Motor neuron (in vitro differentiated cells): ENCODE results near the gene ATF7. TPM values are rescaled to one million over a fixed set of nuclear protein-coding genes. Genes with fewer than 3 reads are reported as not detected.
A peak's percentile ranks its signal among the peaks of the same experiment; 100 is the strongest.

Experiments used
- ATAC-seq, 8 experiments: fragments of 200-7000 bp; cut with Tn5 transposase; replicated peaks in 6 of 8; 2 replicates each; pipeline ENCODE4 v1.8.0; 2021; ENCODE audit warnings: mild to moderate bottlenecking in 8 of 8, moderate library complexity in 8 of 8
- H3K27ac ChIP-seq, 2 donors: fragments of 250-450 bp; sonication (Bioruptor Pico); 2 replicates each; pipeline ENCODE4 v1.9.0; 2021; ENCODE audit warnings: antibody characterized with exemption in 2 of 2, mild to moderate bottlenecking in 2 of 2, moderate library complexity in 1 of 2
- H3K4me1 ChIP-seq, 2 donors: fragments of 250-450 bp; sonication (Bioruptor Pico); replicated peaks in 1 of 2; 2 replicates each; pipeline ENCODE4 v1.6.1; 2021; ENCODE audit warnings: antibody characterized with exemption in 2 of 2, mild to moderate bottlenecking in 2 of 2, moderate library complexity in 1 of 2
- H3K4me3 ChIP-seq, 5 donors: fragments of 250-450 bp; sonication (Bioruptor Pico); 2 replicates each; pipeline ENCODE4 v1.9.0; 2021; ENCODE audit warnings: antibody characterized with exemption in 5 of 5, mild to moderate bottlenecking in 5 of 5, moderate library complexity in 4 of 5
- WGBS, 10 experiments: fragments of 450-650 bp; shearing (Covaris generic); methylation state at CpG; one replicate each; pipeline ENCODE4 v1.0.0; 2022; 5-methylcytosine and 5-hydroxymethylcytosine counted together
- in situ Hi-C, 9 experiments: fragments of 400-800 bp; cut with MboI; loops; one replicate each; pipeline ENCODE4 v1.15.0; 2021; ENCODE audit warnings: low sequenced_read_pairs in 9 of 9, low pct_unique_long_range_greater_than_20kb in 2 of 9; ENCODE audit not compliant: unreplicated experiment in 9 of 9
- total RNA-seq, 8 experiments: library from RNA; unstranded; fragments of 300-600 nt; gene quantifications; 2 replicates each; pipeline versions ENCODE4 v1.2.3 to v1.2.4, GENCODE V29; 2022

ATF7 gene
- total RNA-seq, 8 experiments from 2014 or later = 7.9 to 37.7 (median 12.5) TPM

- Histone ChIP-seq H3K4me3 (no peak overlapping the region), H3K4me1 (peaks cover 0 to 3% of the 10 kb centered on the region in 2 donors), H3K27ac (no peak overlapping the region)
- in situ Hi-C loops = no loop called here
- ATAC-seq = no peak
- WGBS, 10 experiments = 33 to 100% (median 86%) methylated on average over 1 to 2 of the region's 2 CpGs; no CpG with 5 or more reads in 2 of the 10 experiments
Measured at GRCh38 chr12:53474077-53474476, 152.1 kb downstream of the ATF7 start.

DNA sequence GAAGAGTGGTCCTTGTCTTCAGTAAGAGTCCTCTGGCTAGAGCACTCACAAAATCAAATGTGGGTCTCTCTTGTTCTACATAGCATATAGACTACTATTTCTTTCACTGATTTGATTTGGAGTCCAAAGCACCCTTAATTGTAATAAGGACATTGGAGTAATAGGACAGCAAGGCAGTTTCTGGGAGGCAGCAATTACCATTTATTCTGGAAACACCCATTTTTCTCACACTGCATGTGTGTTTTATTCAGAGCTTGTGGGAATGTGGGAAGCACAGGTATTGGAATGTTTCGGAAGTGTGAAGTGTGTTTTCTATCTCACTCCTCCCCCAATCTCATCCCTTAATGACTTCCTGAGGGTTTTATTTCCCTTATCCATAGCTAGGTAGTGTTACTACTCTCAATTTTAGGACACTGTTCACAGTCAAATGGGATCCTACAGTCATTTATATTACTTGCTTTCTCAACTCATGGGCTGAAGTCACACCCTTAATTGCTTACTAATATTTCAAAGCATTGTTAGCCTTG, 154.1 kb downstream of the ATF7 start:
- Histone ChIP-seq H3K4me1 (no peaks in the 10 kb centered on the region), H3K4me3 (no peak overlapping the region), H3K27ac (no peak overlapping the region)
- WGBS, 10 experiments = 33 to 100% (median 88%) methylated on average over 1 of the region's 1 CpG; no CpG with 5 or more reads in 3 of the 10 experiments
- in situ Hi-C loops = no loop called here
- peak in 3 of 8 experiments; percentile 52 to 74 (median 55) for ATAC-seq

GRCh38 chr12:53468282-53468681, 157.9 kb downstream of the ATF7 start:
- in situ Hi-C loops = no loop called here
- Histone ChIP-seq H3K4me3 (no peak overlapping the region), H3K27ac (no peak overlapping the region), H3K4me1 (no peaks in the 10 kb centered on the region)
- 86 to 100% (median 100%) methylated on average over 1 of the region's 1 CpG; no CpG with 5 or more reads in 6 of the 10 experiments for WGBS, 10 experiments
- ATAC-seq = no peak

- Histone ChIP-seq H3K4me3 (no peak overlapping the region), H3K27ac (no peak overlapping the region), H3K4me1 (peaks cover 0 to 3% of the 10 kb centered on the region in 2 donors)
- ATAC-seq = no peak
- WGBS, 10 experiments = 87 to 100% (median 100%) methylated on average over 1 to 2 of the region's 2 CpGs; no CpG with 5 or more reads in 3 of the 10 experiments
- in situ Hi-C loops = no loop called here
Measured at GRCh38 chr12:53467880-53468279, 158.3 kb downstream of the ATF7 start.

- Histone ChIP-seq H3K27ac (no peak overlapping the region), H3K4me1 (peaks cover 0 to 3% of the 10 kb centered on the region in 2 donors), H3K4me3 (no peak overlapping the region)
- 33 to 100% (median 88%) methylated on average over 2 to 5 of the region's 5 CpGs; no CpG with 5 or more reads in 2 of the 10 experiments for WGBS, 10 experiments
- ATAC-seq = no peak
- in situ Hi-C loops = no loop called here
Measured at GRCh38 chr12:53467082-53467481, 159.1 kb downstream of the ATF7 start.

- Histone ChIP-seq H3K4me1 (peaks cover 0 to 3% of the 10 kb centered on the region in 2 donors), H3K27ac (no peak overlapping the region)
- peak in 2 of 8 experiments; percentile 32 to 56 for ATAC-seq
Measured at GRCh38 chr12:53466640-53467039, 159.5 kb downstream of the ATF7 start.

DNA sequence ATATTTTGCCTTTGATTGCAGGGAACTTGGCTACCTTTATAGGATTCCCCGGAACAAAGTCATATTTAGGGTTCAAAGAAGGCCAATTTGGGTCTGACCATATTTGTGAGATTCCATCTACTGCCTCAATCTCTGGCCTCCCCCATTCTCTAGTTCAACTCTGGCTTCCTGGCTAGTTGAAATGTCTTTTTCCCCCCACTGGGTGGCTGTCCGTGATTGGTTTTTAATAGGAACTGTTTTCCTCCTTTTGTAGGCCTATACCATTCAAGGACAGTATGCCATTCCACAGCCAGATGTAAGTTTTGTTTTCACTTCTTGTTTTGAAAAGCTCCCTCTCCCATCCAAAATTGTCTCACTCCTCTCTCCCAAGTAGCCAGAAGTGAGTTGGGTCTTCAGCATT, 160.5 kb downstream of the ATF7 start:
- Histone ChIP-seq H3K27ac (no peak overlapping the region), H3K4me3 (no peak overlapping the region), H3K4me1 (peaks cover 0 to 3% of the 10 kb centered on the region in 2 donors)
- ATAC-seq = peak in 1 of 8 experiments; percentile 13
- in situ Hi-C loops = no loop called here
- WGBS, 10 experiments = 0 to 100% (median 70%) methylated on average over 1 to 2 of the region's 2 CpGs; no CpG with 5 or more reads in 3 of the 10 experiments

More at GRCh38 chr12:53466640-53467039, 159.5 kb downstream of the ATF7 start:
- H3K4me3 ChIP-seq = no peak overlapping the region
- in situ Hi-C loops = no loop called here
- WGBS, 10 experiments = 66 to 100% (median 95%) methylated on average over 1 to 4 of the region's 4 CpGs; no CpG with 5 or more reads in 1 of the 10 experiments

DNA sequence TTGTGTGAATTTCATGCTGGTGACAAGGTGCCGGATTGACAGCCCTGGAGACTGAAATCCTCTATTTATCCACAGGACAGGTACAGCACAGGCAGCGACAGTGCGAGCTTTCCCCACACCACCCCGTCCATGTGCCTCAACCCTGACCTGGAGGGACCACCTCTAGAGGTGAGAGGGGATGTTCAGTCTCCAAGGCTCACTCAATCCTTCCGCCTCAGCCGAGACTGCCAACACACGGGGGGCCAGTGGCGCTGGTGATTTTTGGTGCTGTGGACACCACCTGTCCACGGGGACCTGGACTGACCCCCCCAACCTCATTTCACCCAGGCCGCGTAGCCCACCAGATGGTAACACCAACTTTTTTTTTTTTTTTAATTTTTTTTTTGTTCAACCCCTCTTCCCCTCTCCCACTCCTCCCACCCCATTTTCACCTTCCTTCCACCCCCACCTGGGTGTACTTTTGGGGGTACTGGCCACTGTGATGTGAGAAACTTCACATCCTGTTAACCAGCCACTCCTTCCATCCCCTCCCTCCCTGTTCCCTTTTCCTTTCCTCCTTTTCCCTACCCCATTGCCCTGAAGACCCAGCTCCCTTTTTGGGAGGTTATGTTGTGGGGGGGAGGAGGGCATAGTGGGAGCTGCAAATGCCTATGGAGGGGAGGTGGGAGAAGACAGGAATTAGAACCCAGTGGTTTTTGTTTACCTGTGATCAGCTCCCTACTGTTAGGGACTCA, 161.3 kb downstream of the ATF7 start:
- WGBS, 10 experiments = 69 to 100% (median 90%) methylated on average over 1 to 4 of the region's 11 CpGs; no CpG with 5 or more reads in 3 of the 10 experiments
- in situ Hi-C loops = no loop called here
- peak in 5 of 8 experiments; percentile 8 to 45 (median 18) for ATAC-seq
- H3K4me3 ChIP-seq = no peak overlapping the region
- H3K4me1 ChIP-seq = peaks cover 0 to 3% of the 10 kb centered on the region in 2 donors
- H3K27ac ChIP-seq = no peak overlapping the region

DNA sequence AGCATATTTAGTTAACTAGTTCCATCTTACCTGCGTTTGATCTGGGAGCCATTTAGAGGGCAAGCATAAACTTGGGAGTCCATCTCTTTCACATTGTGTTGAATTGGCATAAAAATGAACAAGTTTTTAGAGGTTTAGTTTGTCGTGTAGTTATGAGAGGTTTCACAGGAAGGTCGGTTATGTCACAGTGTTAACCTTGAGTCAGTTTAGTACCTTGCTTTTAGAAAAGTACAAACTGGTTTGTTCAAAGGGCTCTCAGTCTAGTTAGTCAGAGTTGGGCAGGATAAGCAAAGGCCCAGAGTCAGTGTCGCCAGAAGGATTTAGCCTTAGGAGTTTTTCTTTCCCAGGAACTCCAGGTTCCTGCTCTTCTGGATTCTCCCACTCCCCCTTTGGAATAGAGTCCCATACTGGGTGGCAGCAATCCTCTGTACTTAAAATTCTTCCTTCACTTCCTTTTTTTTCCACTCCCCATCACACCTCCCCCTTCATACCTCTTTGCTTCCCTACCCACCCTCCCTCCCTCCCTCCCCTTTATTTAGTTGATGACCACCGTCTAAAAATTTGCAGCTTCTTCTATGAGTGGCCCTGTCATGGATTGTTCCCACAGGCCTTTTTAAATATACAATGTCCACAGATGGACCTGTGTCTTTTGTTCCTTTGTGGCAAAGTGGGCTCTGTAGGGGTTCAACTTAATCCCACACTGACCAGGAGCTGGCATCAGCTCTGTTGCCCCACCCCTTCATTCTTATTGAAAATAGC, 162.2 kb downstream of the ATF7 start:
- Histone ChIP-seq H3K4me1 (peaks cover 0 to 3% of the 10 kb centered on the region in 2 donors), H3K27ac (no peak overlapping the region), H3K4me3 (no peak overlapping the region)
- ATAC-seq = peak in 4 of 8 experiments; percentile 4 to 38 (median 27)
- in situ Hi-C loops = no loop called here
- 42 to 96% (median 80%) methylated on average over 1 to 4 of the region's 5 CpGs; no CpG with 5 or more reads in 1 of the 10 experiments for WGBS, 10 experiments

GRCh38 chr12:53462935-53463334, 163.2 kb downstream of the ATF7 start:
- WGBS, 10 experiments = 50 to 100% (median 90%) methylated on average over 1 to 2 of the region's 3 CpGs; no CpG with 5 or more reads in 5 of the 10 experiments
- H3K27ac ChIP-seq = no peak overlapping the region
- ATAC-seq = no peak
- in situ Hi-C loops = no loop called here
- H3K4me1 ChIP-seq = peaks cover 0 to 3% of the 10 kb centered on the region in 2 donors
- H3K4me3 ChIP-seq = no peak overlapping the region

DNA sequence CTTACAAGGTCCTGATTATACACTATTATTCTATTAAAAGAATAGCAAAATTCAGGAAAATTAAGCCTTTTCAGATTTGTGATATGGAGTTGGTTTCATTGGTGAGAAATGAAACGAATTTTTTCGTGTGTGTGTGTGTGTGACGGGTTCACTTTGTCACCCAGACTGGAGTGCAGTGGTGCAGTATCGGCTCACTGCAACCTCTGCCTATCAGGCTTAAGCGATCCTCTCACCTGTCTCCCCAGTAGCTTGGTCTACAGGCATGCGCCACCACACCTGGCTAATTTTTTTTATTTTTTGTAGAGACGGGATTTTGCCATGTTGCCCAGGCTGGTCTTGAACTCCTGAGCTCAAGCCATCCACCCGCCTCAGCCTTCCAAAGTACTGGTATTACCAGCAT, 164.6 kb downstream of the ATF7 start:
- no peak overlapping the region for H3K4me3 ChIP-seq
- H3K4me1 ChIP-seq = peaks cover 0 to 3% of the 10 kb centered on the region in 2 donors
- no peak overlapping the region for H3K27ac ChIP-seq
- in situ Hi-C loops = no loop called here
- no peak for ATAC-seq
- WGBS, 10 experiments = 50 to 100% (median 82%) methylated on average over 2 to 5 of the region's 8 CpGs; no CpG with 5 or more reads in 3 of the 10 experiments

DNA sequence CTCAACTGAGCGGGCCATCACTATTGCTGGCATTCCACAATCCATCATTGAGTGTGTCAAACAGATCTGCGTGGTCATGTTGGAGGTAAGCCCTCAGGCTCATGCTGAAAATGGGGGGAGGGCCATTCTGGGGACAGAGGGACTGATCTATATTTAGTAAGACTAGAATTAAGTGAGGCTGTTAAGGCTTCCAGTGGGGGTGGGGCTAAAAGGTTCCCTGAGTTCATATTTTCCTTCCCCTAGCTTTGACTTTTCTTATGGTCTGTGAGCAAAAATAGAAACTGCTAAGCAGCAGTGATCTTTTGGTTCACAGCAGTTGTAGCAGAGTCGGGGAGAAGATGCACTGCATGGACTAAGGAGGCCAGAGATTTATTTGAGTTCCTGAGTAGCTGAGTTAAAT, 165.1 kb downstream of the ATF7 start:
- no peak overlapping the region for H3K4me3 ChIP-seq
- ATAC-seq = no peak
- in situ Hi-C loops = no loop called here
- 43 to 100% (median 93%) methylated on average over 1 to 3 of the region's 3 CpGs; no CpG with 5 or more reads in 1 of the 10 experiments for WGBS, 10 experiments
- no peak overlapping the region for H3K27ac ChIP-seq
- H3K4me1 ChIP-seq = peaks cover 0 to 3% of the 10 kb centered on the region in 2 donors

DNA sequence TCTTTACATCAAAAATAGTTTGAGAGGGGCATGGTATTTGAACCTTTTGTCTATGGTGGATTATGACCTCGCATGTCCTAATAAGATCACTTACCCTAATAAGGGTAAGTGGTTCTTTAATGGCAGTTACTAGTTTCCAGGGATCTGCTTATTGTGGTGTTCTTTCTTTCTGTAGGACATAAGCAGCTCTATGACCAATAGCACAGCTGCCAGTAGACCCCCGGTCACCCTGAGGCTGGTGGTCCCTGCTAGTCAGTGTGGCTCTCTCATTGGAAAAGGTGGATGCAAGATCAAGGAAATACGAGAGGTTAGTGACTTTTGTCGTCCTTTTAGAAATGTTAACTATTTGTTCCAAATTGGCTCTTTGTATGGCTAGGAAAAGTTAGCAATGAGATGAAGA, 167.1 kb downstream of the ATF7 start:
- in situ Hi-C loops = no loop called here
- WGBS, 10 experiments = 47 to 100% (median 89%) methylated on average over 1 to 4 of the region's 4 CpGs; no CpG with 5 or more reads in 1 of the 10 experiments
- ATAC-seq = no peak
- Histone ChIP-seq H3K4me3 (no peak overlapping the region), H3K4me1 (peaks cover 0 to 7% of the 10 kb centered on the region in 2 donors), H3K27ac (no peak overlapping the region)
